D721Med (cell line): ENCODE measurements around the gene CCDC91.

Source experiments
- DNase-seq: peaks from one replicate; pipeline ENCODE4 v3.0.0; 2011; ENCODE audit warnings: low spot score; ENCODE audit not compliant: insufficient read length
- FAIRE-seq: peaks from 2 replicates; lab custom pipeline; 2011; peaks lifted over from hg19 to GRCh38; lab: Jason Lieb, UNC
- TF ChIP-seq, protein P1 (sequence below): IDR thresholded peaks from 2 replicates; pipeline ENCODE4 v1.5.1; 2012; ENCODE audit warnings: mild to moderate bottlenecking, control low read depth; ENCODE audit not compliant: insufficient read depth; ENCODE audit errors: missing control alignments

CCDC91 gene

DNA sequence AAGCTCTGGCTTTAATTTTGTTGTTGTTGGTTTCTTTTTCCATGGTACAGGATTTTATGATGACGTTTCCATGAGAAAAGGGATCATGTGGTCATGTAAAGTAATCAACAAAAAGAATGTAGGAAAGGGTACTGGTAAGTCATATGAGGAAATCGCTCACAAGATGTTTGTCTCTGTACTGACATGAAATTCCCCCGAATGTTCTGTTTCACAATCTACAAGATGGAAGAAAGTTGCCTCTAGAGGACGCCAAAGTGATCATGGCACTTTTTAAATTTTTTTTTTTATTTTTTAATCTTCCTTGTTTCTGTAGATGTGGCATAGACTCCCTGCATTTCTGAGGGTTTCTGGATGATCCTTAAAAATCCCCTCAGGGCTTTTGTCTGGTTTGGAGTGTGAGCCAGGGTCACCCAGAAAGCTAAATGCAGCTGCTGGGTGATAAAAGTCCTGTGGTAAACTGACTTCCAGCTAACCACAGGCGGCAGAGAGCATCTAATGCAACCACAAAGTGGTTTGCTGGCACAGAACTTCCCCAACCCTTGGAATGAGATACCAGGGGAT is 393.5 kb downstream of the CCDC91 start:
- DNase-seq (no peak), FAIRE-seq (no peak)
- TF ChIP-seq, protein P1, sequence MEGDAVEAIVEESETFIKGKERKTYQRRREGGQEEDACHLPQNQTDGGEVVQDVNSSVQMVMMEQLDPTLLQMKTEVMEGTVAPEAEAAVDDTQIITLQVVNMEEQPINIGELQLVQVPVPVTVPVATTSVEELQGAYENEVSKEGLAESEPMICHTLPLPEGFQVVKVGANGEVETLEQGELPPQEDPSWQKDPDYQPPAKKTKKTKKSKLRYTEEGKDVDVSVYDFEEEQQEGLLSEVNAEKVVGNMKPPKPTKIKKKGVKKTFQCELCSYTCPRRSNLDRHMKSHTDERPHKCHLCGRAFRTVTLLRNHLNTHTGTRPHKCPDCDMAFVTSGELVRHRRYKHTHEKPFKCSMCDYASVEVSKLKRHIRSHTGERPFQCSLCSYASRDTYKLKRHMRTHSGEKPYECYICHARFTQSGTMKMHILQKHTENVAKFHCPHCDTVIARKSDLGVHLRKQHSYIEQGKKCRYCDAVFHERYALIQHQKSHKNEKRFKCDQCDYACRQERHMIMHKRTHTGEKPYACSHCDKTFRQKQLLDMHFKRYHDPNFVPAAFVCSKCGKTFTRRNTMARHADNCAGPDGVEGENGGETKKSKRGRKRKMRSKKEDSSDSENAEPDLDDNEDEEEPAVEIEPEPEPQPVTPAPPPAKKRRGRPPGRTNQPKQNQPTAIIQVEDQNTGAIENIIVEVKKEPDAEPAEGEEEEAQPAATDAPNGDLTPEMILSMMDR = no peak

DNA sequence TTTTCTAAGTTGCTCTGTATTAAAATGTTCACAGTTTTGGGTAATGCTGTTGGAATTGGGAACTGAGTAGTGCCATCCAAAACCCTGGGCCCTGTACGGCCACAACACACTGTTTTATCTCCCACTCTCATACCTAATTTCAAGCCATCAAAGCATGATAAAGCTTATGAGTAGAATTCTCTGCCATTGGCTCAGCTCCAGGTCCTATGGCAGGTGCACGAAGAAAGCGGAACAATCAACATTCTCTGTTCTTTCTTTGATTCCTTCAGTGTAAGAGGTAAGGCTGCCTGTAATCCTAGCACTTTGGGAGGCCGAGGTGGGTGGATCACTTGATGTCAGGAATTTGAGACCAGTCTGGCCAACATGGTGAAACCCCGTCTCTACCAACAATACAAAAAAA is 394.9 kb downstream of the CCDC91 start:
- DNase-seq = no peak
- FAIRE-seq = no peak
- TF ChIP-seq, protein P1 = no peak

DNA sequence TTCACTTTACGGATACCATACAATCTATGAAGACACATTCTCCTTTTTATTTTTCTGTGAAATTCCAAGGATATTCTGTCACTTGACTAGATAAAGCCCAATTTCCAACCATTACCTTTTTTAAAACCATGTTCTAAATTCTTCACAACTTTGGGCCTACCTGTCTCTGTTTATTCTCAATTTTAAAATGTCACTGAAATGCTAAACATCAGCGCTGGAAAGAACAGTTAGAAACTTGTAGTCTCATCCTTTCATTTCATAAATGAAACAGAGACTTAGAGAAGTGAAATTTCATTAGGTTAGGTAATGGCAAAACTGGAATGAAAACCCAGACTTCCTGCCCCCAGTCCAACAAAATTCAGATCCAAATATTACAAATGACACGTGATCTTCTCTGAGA is 396.2 kb downstream of the CCDC91 start:
- TF ChIP-seq, protein P1 = no peak
- FAIRE-seq (no peak), DNase-seq (no peak)

DNA sequence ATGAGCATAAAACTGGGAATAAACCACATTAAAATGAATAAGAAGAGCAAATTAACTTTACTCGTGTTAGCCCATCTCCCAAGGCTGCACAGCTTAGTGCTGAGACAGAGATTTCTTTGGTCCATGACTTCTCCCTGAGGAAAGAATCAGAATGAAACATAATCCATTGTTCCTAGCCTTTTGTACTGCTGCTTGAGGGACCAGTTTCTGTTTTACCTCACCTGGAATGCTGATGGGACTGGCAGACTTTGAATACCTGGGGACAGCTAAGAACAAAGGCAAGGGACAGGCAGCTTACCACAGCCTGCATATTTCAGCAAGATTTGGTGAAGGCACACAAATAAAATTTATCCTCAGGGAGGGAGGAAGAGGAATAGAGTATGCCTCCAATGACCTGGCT is 401.6 kb downstream of the CCDC91 start:
- TF ChIP-seq, protein P1 = no peak
- no peak for DNase-seq
- FAIRE-seq = no peak
